HG02571 (cell line): ENCODE results near the gene AHNAK2.

Experiments
- ATAC-seq: cut with Tn5 transposase; IDR thresholded peaks from one replicate; pipeline ENCODE4 v1.9.1; 2021; ENCODE audit warnings: mild to moderate bottlenecking, moderate library complexity; ENCODE audit not compliant: unreplicated experiment

Gene AHNAK2

GRCh38 chr14:105012171-105012985, 34.2 kb upstream of the AHNAK2 start:
- no peak for ATAC-seq

GRCh38 chr14:105011312-105011990, 33.3 kb upstream of the AHNAK2 start:
- no peak for ATAC-seq

GRCh38 chr14:105010891-105011291, 32.7 kb upstream of the AHNAK2 start:
- ATAC-seq = no peak

- no peak for ATAC-seq
Observed at GRCh38 chr14:105010106-105010505, 31.9 kb upstream of the AHNAK2 start.

GRCh38 chr14:105007593-105008264, 29.6 kb upstream of the AHNAK2 start:
- ATAC-seq = no peak

- ATAC-seq = no peak
Observed at GRCh38 chr14:105006831-105007592, 28.8 kb upstream of the AHNAK2 start.

GRCh38 chr14:105005929-105006830, 28.0 kb upstream of the AHNAK2 start:
- no peak for ATAC-seq

GRCh38 chr14:105005329-105005928, 27.3 kb upstream of the AHNAK2 start:
- no peak for ATAC-seq

GRCh38 chr14:104999361-104999760, 21.2 kb upstream of the AHNAK2 start:
- no peak for ATAC-seq

- no peak for ATAC-seq
Observed at GRCh38 chr14:104998801-104999200, 20.6 kb upstream of the AHNAK2 start.

GRCh38 chr14:104996483-104996882, 18.3 kb upstream of the AHNAK2 start:
- ATAC-seq = no peak

GRCh38 chr14:104996032-104996431, 17.9 kb upstream of the AHNAK2 start:
- ATAC-seq = no peak

GRCh38 chr14:104994978-104995377, 16.8 kb upstream of the AHNAK2 start:
- ATAC-seq = no peak

GRCh38 chr14:104993808-104994591, 15.8 kb upstream of the AHNAK2 start:
- ATAC-seq = no peak

GRCh38 chr14:104993306-104993705, 15.1 kb upstream of the AHNAK2 start:
- ATAC-seq = no peak

- no peak for ATAC-seq
Observed at GRCh38 chr14:104992501-104992900, 14.3 kb upstream of the AHNAK2 start.

- no peak for ATAC-seq
Observed at GRCh38 chr14:104991896-104992230, 13.7 kb upstream of the AHNAK2 start.

GRCh38 chr14:104989951-104990303, 11.8 kb upstream of the AHNAK2 start:
- ATAC-seq = no peak
